Neural progenitor cell (in vitro differentiated cells): ENCODE results near the gene USP13. TPM values are rescaled to one million over a fixed set of nuclear protein-coding genes. Genes with fewer than 3 reads are reported as not detected.
A peak's percentile ranks its signal among the peaks of the same experiment; 100 is the strongest.

Experiments used
- DNase-seq: peaks from one replicate; pipeline ENCODE4 v3.0.0-alpha.2; 2016; ENCODE audit warnings: low spot score
- H2AFZ ChIP-seq: fragments of 200-600 bp; sonication (generic); replicated peaks from 2 replicates; pipeline ENCODE4 v1.6.1; 2016; ENCODE audit warnings: antibody characterized with exemption
- H3F3A ChIP-seq: fragments of 200-600 bp; sonication (generic); 2 replicates; pipeline ENCODE4 v1.6.1; 2016; ENCODE audit warnings: antibody characterized with exemption, low read depth
- H3K27ac ChIP-seq: fragments of 200-600 bp; sonication (generic); 2 replicates; pipeline ENCODE4 v1.5.1; 2016; ENCODE audit warnings: mild to moderate bottlenecking
- H3K27me3 ChIP-seq: fragments of 200-600 bp; sonication (generic); 2 replicates; pipeline ENCODE4 v1.6.1; 2016; ENCODE audit warnings: mild to moderate bottlenecking, moderate library complexity
- H3K36me3 ChIP-seq: fragments of 200-600 bp; sonication (generic); 2 replicates; pipeline ENCODE4 v1.5.1; 2016
- H3K4me1 ChIP-seq: fragments of 200-600 bp; sonication (generic); 2 replicates; pipeline ENCODE4 v1.6.1; 2016; ENCODE audit warnings: mixed run types
- H3K4me2 ChIP-seq: fragments of 200-600 bp; sonication (generic); 2 replicates; pipeline ENCODE4 v1.6.1; 2016
- H3K4me3 ChIP-seq: fragments of 200-600 bp; sonication (generic); 2 replicates; pipeline ENCODE4 v1.5.1; 2016
- H3K79me2 ChIP-seq: fragments of 200-600 bp; sonication (generic); 2 replicates; pipeline ENCODE4 v1.6.1; 2016; ENCODE audit warnings: low read depth
- H3K9ac ChIP-seq: fragments of 200-600 bp; sonication (generic); 2 replicates; pipeline ENCODE4 v1.6.1; 2016
- H3K9me3 ChIP-seq: fragments of 200-600 bp; sonication (generic); 2 replicates; pipeline ENCODE4 v1.5.1; 2016; ENCODE audit warnings: low read depth
- H4K20me1 ChIP-seq: fragments of 200-600 bp; sonication (generic); 2 replicates; pipeline ENCODE4 v1.6.1; 2016; ENCODE audit warnings: low read depth
- H3K27ac Mint-ChIP-seq: 3 replicates; pipeline ENCODE4 v1.8.0; 2021; ENCODE audit warnings: mixed read lengths
- H3K27me3 Mint-ChIP-seq: 2 replicates; pipeline ENCODE4 v1.8.0; 2022; ENCODE audit warnings: low read depth, mild to moderate bottlenecking, inconsistent platforms, moderate library complexity, mixed read lengths; ENCODE audit not compliant: insufficient read depth
- H3K36me3 Mint-ChIP-seq: 3 replicates; pipeline ENCODE4 v1.8.0; 2021; ENCODE audit warnings: mixed read lengths
- H3K4me1 Mint-ChIP-seq: 3 replicates; pipeline ENCODE4 v1.8.0; 2021; ENCODE audit warnings: mixed read lengths
- H3K4me3 Mint-ChIP-seq: 3 replicates; pipeline ENCODE4 v1.8.0; 2021; ENCODE audit warnings: mild to moderate bottlenecking, moderate library complexity, mixed read lengths
- H3K9me3 Mint-ChIP-seq: 3 replicates; pipeline ENCODE4 v1.8.0; 2020; ENCODE audit warnings: mixed read lengths
- EZH2 ChIP-seq: fragments of 200-600 bp; sonication (generic); IDR thresholded peaks from 2 replicates; pipeline ENCODE4 v1.6.1; 2017; ENCODE audit warnings: antibody characterized with exemption, mild to moderate bottlenecking, moderate library complexity
- EZH2phosphoT487 ChIP-seq: fragments of 200-600 bp; sonication (generic); IDR thresholded peaks from 2 replicates; pipeline ENCODE4 v1.6.1; 2017; ENCODE audit warnings: antibody characterized with exemption
- total RNA-seq: library from RNA; depleted of rRNA; stranded (reverse); fragments of >200 nt; gene quantifications from 2 replicates; pipeline ENCODE4 v1.2.3, GENCODE V29; 2015; ENCODE audit warnings: low replicate concordance
- TF ChIP-seq, protein P1 (sequence below): fragments of 200-600 bp; sonication (generic); IDR thresholded peaks from 2 replicates; pipeline ENCODE4 v1.5.1; 2017; ENCODE audit warnings: antibody characterized with exemption, mild to moderate bottlenecking

USP13 gene
- total RNA-seq, 1 donor from 2014 or later: 17.7 TPM

DNA sequence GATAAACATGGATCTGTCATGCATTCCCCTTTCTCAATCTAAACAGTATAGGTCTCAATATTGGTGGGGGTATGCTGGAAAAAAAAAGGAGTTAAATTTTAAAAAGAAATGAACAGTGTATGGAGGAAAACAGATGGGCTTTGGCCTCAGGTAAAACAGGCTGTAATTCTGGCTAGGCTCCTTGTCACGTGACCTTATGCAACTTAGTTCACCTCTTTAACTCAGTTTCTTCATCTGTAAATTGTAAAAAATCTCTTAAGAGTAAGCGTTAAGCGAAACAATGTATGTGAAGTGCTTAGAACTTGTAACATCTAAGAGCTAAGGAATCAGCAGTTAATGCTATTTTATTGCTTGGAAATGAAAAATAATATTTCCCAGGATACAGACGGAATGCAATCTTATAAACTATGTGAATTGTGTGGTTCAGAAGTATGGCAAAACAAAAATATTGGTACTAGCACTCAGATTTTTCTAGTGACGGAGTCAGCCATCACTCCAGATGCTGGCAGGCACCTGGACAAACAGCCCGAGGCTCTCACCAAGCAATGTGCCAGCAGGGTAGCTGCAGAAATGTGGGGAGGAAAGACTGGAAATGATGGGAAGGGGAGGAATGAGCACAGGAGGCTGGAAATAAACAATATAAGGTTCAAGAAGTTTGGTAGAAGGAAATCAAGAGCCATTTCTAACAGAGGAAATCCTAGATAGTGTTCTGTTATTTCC, 172.8 kb downstream of the USP13 start:
- H3K36me3 Mint-ChIP-seq: no peaks in the 10 kb centered on the region
- Histone ChIP-seq H3K4me3 (no peak overlapping the region), H3K4me2 (no peak overlapping the region), H3K27ac (no peak overlapping the region), H3K4me1 (no peaks in the 10 kb centered on the region), H3F3A (no peaks in the 10 kb centered on the region), H3K9ac (no peak overlapping the region), H4K20me1 (no peaks in the 10 kb centered on the region), H3K36me3 (no peaks in the 10 kb centered on the region), H3K79me2 (no peaks in the 10 kb centered on the region), H3K9me3 (no peaks in the 10 kb centered on the region), H2AFZ (peak overlapping the region; percentile 6), H3K27me3 (no peaks in the 10 kb centered on the region)
- H3K27me3 Mint-ChIP-seq: peaks cover 2% of the 10 kb centered on the region
- H3K9me3 Mint-ChIP-seq: peaks cover 2% of the 10 kb centered on the region
- peaks cover 2% of the 10 kb centered on the region for H3K4me1 Mint-ChIP-seq
- no peak overlapping the region for H3K27ac Mint-ChIP-seq
- TF ChIP-seq, protein P1, sequence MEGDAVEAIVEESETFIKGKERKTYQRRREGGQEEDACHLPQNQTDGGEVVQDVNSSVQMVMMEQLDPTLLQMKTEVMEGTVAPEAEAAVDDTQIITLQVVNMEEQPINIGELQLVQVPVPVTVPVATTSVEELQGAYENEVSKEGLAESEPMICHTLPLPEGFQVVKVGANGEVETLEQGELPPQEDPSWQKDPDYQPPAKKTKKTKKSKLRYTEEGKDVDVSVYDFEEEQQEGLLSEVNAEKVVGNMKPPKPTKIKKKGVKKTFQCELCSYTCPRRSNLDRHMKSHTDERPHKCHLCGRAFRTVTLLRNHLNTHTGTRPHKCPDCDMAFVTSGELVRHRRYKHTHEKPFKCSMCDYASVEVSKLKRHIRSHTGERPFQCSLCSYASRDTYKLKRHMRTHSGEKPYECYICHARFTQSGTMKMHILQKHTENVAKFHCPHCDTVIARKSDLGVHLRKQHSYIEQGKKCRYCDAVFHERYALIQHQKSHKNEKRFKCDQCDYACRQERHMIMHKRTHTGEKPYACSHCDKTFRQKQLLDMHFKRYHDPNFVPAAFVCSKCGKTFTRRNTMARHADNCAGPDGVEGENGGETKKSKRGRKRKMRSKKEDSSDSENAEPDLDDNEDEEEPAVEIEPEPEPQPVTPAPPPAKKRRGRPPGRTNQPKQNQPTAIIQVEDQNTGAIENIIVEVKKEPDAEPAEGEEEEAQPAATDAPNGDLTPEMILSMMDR: no peak
- TF ChIP-seq EZH2 (no peak), EZH2phosphoT487 (no peak)
- H3K4me3 Mint-ChIP-seq: no peak overlapping the region
- DNase-seq: no peak

DNA sequence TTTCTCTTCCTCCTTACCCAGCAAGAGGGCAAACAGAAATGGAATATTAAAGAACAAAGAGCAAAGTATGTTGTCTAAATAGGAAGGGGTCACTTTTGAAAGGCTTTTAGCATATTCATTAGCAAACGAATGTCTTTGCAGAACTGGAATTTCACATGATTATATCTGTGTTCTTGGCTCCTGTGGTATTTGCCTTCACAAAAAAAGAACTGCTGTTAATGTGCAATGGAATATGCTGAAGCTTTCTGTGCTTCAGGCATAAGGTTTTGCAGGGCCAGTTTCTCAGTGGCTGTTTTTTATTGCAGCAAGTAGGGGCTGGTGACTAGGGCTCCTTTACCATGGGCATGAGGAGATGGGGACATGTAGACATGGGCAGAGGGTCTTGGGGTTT, 173.4 kb downstream of the USP13 start:
- Mint-ChIP-seq H3K9me3 (peaks cover 2% of the 10 kb centered on the region), H3K27me3 (peaks cover 2% of the 10 kb centered on the region), H3K36me3 (no peaks in the 10 kb centered on the region), H3K4me3 (no peak overlapping the region), H3K27ac (no peak overlapping the region), H3K4me1 (peaks cover 2% of the 10 kb centered on the region)
- H3F3A ChIP-seq: no peaks in the 10 kb centered on the region
- H3K27me3 ChIP-seq: no peaks in the 10 kb centered on the region
- H3K27ac ChIP-seq: no peak overlapping the region
- H3K4me2 ChIP-seq: no peak overlapping the region
- no peak overlapping the region for H3K4me3 ChIP-seq
- no peak overlapping the region for H3K9ac ChIP-seq
- no peaks in the 10 kb centered on the region for H3K36me3 ChIP-seq
- DNase-seq: no peak
- no peaks in the 10 kb centered on the region for H4K20me1 ChIP-seq
- no peaks in the 10 kb centered on the region for H3K9me3 ChIP-seq
- no peak for TF ChIP-seq EZH2phosphoT487
- TF ChIP-seq, protein P1: no peak
- TF ChIP-seq EZH2: no peak
- H2AFZ ChIP-seq: peak overlapping the region; percentile 6
- no peaks in the 10 kb centered on the region for H3K4me1 ChIP-seq
- H3K79me2 ChIP-seq: no peaks in the 10 kb centered on the region

DNA sequence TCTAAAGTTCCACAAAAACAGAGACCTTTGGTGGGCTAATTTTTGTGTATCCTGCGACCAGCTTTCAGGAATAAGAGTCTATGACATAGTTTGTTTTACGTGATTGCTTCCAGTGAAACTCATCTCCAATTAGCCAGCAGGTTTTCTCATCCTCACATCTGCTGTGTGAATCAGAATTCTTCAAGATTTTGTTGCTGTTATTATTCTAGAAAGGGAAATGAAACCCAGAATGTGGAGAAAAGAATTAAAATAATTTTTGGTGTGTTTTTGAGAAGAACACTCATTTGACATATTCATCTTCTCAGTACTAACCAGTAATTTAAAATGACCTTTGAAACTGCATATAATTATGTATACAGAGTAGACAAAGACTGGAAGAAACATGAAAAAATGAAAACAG, 175.9 kb downstream of the USP13 start:
- Histone ChIP-seq H3K4me1 (no peaks in the 10 kb centered on the region), H4K20me1 (no peaks in the 10 kb centered on the region), H3K27ac (no peak overlapping the region), H3K4me2 (no peak overlapping the region), H3K27me3 (no peaks in the 10 kb centered on the region), H3K9ac (no peak overlapping the region), H3K79me2 (no peaks in the 10 kb centered on the region), H3F3A (no peaks in the 10 kb centered on the region), H3K36me3 (no peaks in the 10 kb centered on the region), H2AFZ (no peak overlapping the region), H3K4me3 (no peak overlapping the region), H3K9me3 (no peaks in the 10 kb centered on the region)
- Mint-ChIP-seq H3K36me3 (no peaks in the 10 kb centered on the region), H3K27me3 (peaks cover 5% of the 10 kb centered on the region), H3K4me3 (no peak overlapping the region), H3K9me3 (no peaks in the 10 kb centered on the region), H3K27ac (no peak overlapping the region), H3K4me1 (peaks cover 2% of the 10 kb centered on the region)
- DNase-seq: no peak
- TF ChIP-seq, protein P1: no peak
- TF ChIP-seq EZH2phosphoT487 (no peak), EZH2 (no peak)
